Upper lobe of left lung (tissue), 6 donors: ENCODE data around the gene ABHD1. TPM values are rescaled to one million over a fixed set of nuclear protein-coding genes. Genes with fewer than 3 reads are reported as not detected.

Experiments
- ATAC-seq, 2 donors: fragments of 200-7000 bp; cut with Tn5 transposase; one replicate each; pipeline ENCODE4 v1.9.1; 2022; ENCODE audit warnings: mild to moderate bottlenecking in 2 of 2, moderate library complexity in 2 of 2; ENCODE audit not compliant: low FRiP score in 2 of 2
- DNase-seq, 2 donors: peaks; one replicate each; pipeline ENCODE4 v3.0.0-alpha.2; 2019 to 2020
- H3K27ac ChIP-seq, 4 donors: fragments of 200-600 bp; sonication (generic); one replicate each; pipeline ENCODE4 v1.5.1; 2016 to 2019
- H3K27me3 ChIP-seq, 4 donors: fragments of 200-600 bp; sonication (generic); one replicate each; pipeline ENCODE4 v1.5.1; 2017 to 2019
- H3K36me3 ChIP-seq, 4 donors: fragments of 200-600 bp; sonication (generic); one replicate each; pipeline ENCODE4 v1.5.1; 2016 to 2019
- H3K4me1 ChIP-seq, 4 donors: fragments of 200-600 bp; sonication (generic); one replicate each; pipeline ENCODE4 v1.5.1; 2018 to 2019
- H3K4me3 ChIP-seq, 4 donors: fragments of 200-600 bp; sonication (generic); one replicate each; pipeline ENCODE4 v1.5.1; 2017 to 2019; ENCODE audit warnings: mild to moderate bottlenecking in 2 of 4, moderate library complexity in 1 of 4
- H3K9me3 ChIP-seq, 4 donors: fragments of 200-600 bp; sonication (generic); one replicate each; pipeline ENCODE4 v1.5.1; 2018 to 2019
- EP300 ChIP-seq, 4 donors: sonication (generic); formaldehyde crosslinking; IDR thresholded peaks; one replicate each; pipeline ENCODE4 v1.5.1; 2017; ENCODE audit warnings: antibody characterized with exemption in 4 of 4, control low read depth in 2 of 4
- POLR2A ChIP-seq, 4 donors: fragments of 450-650 bp; IDR thresholded peaks; one replicate each; pipeline ENCODE4 v1.5.1; 2016 to 2017; ENCODE audit warnings: antibody characterized with exemption in 4 of 4, mild to moderate bottlenecking in 2 of 4
- POLR2AphosphoS5 ChIP-seq, 2 donors: sonication (generic); formaldehyde crosslinking; IDR thresholded peaks; one replicate each; pipeline ENCODE4 v1.5.1; 2017; ENCODE audit warnings: antibody characterized with exemption in 2 of 2
- WGBS, 2 donors: methylation state at CpG; one replicate each; pipeline ENCODE4 v1.1.5; 2017 to 2018; 5-methylcytosine and 5-hydroxymethylcytosine counted together
- total RNA-seq, 6 donors: library from RNA; depleted of rRNA in 4 of 6; stranded (reverse); fragments of >200 nt in 4 of 6; gene quantifications; one replicate each; pipeline versions ENCODE4 v1.1.0 to v1.2.1, GENCODE V29; 2016 to 2021
- TF ChIP-seq, protein P1 (sequence below), 6 experiments: fragments of 450-650 bp in 4 of 6; fragments of 200-600 bp in 2 of 6; sonication (generic) in 2 of 6; IDR thresholded peaks; one replicate each; pipeline ENCODE4 v1.5.1; 2016 to 2019; ENCODE audit warnings: antibody characterized with exemption in 6 of 6
- donor health status: DM: no; HTN: no; CAD: no; lungs with moderate emphysema.
- donor health status: DM: no; HTN: yes; CAD: no; lungs with severe emphysema.

The ABHD1 gene
- total RNA-seq, 6 donors from 2014 or later = 0.10 to 0.30 (median 0.11) TPM; not detected in 3

DNA sequence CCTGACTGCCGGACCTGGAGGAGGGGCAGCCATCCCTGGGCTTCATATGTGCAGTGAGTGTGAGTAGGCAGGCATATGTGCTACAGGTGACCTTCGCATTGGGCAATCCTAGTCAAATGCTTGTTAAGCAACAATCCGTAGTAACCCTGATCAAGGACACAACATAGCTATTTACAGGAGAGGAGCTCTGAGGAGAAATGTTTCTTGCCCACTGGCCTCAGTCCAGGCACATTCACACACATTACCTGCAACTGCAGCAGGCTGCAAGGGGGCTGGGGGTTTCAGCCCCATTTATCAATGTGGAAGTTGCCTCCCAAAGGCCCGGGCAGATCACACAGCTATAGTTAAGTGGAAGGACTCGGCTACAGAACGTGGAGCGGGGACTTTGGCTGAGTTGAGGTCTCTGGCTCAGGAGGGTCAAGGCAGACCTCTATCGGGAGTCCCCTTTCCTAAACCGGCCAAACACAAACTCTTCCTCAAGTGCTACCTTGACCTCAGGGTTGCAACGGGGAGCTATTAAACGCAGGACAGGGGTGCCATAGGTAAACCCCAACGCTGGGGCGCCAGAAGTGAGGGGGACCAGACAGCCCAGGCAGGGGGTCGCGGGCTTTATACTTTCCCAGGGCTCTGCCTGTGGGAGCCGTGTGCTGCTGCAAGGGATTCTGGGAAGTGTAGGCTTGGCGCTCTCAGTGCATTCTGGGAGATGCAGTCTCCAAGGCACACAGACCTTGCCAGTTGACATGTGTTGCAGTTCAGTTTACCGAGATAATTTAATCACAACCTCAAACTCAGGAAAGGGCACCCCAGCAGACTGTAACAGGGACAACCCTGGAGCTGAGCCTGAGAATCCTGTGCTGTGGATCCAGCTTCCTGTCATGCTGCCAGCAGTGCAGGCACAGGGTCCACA lies 27.6 kb upstream of the ABHD1 start:
- TF ChIP-seq, protein P1, sequence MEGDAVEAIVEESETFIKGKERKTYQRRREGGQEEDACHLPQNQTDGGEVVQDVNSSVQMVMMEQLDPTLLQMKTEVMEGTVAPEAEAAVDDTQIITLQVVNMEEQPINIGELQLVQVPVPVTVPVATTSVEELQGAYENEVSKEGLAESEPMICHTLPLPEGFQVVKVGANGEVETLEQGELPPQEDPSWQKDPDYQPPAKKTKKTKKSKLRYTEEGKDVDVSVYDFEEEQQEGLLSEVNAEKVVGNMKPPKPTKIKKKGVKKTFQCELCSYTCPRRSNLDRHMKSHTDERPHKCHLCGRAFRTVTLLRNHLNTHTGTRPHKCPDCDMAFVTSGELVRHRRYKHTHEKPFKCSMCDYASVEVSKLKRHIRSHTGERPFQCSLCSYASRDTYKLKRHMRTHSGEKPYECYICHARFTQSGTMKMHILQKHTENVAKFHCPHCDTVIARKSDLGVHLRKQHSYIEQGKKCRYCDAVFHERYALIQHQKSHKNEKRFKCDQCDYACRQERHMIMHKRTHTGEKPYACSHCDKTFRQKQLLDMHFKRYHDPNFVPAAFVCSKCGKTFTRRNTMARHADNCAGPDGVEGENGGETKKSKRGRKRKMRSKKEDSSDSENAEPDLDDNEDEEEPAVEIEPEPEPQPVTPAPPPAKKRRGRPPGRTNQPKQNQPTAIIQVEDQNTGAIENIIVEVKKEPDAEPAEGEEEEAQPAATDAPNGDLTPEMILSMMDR (IDR thresholded peaks at IDR 0.05) = no peak
- peak; percentile 78 to 88 for ATAC-seq
- Histone ChIP-seq H3K4me1 (peaks cover 7 to 15% (median 10%) of the 10 kb centered on the region in 4 donors), H3K9me3 (no peaks in the 10 kb centered on the region), H3K27me3 (no peaks in the 10 kb centered on the region), H3K27ac (peak overlapping the region in 2 of 4 donors; percentile 41 to 47), H3K4me3 (peak overlapping the region in 3 of 4 donors; percentile 30 to 49 (median 44)), H3K36me3 (no peaks in the 10 kb centered on the region)
- DNase-seq = peak; percentile 27 to 63
- WGBS, 2 donors = 37 to 41% methylated on average over 4 to 14 of the region's 18 CpGs

GRCh38 chr2:27096748-27097297 lies 26.8 kb upstream of the ABHD1 start:
- H3K4me3 ChIP-seq = no peak overlapping the region
- no peak for DNase-seq
- peak overlapping the region in 2 of 4 donors; percentile 41 to 47 for H3K27ac ChIP-seq
- 65 to 82% methylated on average over 3 of the region's 3 CpGs for WGBS, 2 donors
- peaks cover 7 to 15% (median 10%) of the 10 kb centered on the region in 4 donors for H3K4me1 ChIP-seq
- H3K9me3 ChIP-seq = no peaks in the 10 kb centered on the region
- no peaks in the 10 kb centered on the region for H3K27me3 ChIP-seq
- no peaks in the 10 kb centered on the region for H3K36me3 ChIP-seq
- TF ChIP-seq POLR2AphosphoS5 (IDR thresholded peaks at IDR 0.05) (no peak), EP300 (IDR thresholded peaks at IDR 0.05) (no peak), POLR2A (IDR thresholded peaks at IDR 0.05) (no peak)
- TF ChIP-seq, protein P1 (IDR thresholded peaks at IDR 0.05) = no peak
- peak in 1 of 2 donors; percentile 44 for ATAC-seq

DNA sequence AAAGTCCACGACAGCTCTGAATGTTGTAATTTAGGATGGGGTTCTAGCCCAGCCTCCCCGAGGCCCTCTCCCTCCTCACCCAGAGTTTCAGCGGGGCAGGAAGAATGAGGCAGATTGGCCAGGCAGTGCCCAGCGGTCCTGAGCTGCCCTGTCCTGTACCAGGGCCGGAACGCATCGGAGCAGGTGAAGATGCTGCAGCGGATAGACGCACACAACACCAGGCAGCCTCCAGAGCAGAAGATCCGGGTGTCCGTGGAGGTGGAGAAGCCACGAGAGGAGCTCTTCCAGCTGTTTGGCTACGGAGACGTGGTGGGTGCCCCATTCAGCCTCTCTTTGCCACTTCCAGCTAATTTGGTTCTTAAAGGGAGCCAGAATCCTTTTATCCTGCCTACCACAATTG lies 26.3 kb upstream of the ABHD1 start:
- peak in 1 of 2 donors; percentile 28 for DNase-seq

DNA sequence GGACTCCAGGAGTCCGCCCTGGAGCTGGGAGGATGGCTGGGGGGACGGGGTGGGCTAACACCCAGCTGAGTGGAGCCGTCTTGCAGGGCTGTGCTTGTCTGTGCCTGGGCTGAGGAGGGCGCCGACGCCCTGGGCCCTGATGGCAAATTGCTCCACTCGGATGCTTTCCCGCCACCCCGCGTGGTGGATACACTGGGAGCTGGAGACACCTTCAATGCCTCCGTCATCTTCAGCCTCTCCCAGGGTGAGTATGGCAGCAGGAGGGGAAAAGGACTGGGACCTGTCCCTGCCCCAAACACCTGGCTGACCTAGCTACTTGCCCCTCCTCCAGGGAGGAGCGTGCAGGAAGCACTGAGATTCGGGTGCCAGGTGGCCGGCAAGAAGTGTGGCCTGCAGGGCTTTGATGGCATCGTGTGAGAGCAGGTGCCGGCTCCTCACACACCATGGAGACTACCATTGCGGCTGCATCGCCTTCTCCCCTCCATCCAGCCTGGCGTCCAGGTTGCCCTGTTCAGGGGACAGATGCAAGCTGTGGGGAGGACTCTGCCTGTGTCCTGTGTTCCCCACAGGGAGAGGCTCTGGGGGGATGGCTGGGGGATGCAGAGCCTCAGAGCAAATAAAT lies 24.2 kb upstream of the ABHD1 start:
- Histone ChIP-seq H3K4me1 (peaks cover 7 to 15% (median 10%) of the 10 kb centered on the region in 4 donors), H3K36me3 (no peaks in the 10 kb centered on the region), H3K9me3 (no peaks in the 10 kb centered on the region), H3K4me3 (no peak overlapping the region), H3K27ac (no peak overlapping the region), H3K27me3 (no peaks in the 10 kb centered on the region)
- 91 to 95% methylated on average over 14 to 16 of the region's 19 CpGs for WGBS, 2 donors
- ATAC-seq (no peak), DNase-seq (peak in 1 of 2 donors; percentile 52)
- TF ChIP-seq EP300 (IDR thresholded peaks at IDR 0.05) (no peak), POLR2AphosphoS5 (IDR thresholded peaks at IDR 0.05) (no peak), POLR2A (IDR thresholded peaks at IDR 0.05) (no peak)
- TF ChIP-seq, protein P1 (IDR thresholded peaks at IDR 0.05) = no peak

More for the DNA sequence above, 26.3 kb upstream of the ABHD1 start:
- no peaks in the 10 kb centered on the region for H3K36me3 ChIP-seq
- H3K4me3 ChIP-seq = no peak overlapping the region
- TF ChIP-seq EP300 (IDR thresholded peaks at IDR 0.05) (no peak), POLR2A (IDR thresholded peaks at IDR 0.05) (no peak), POLR2AphosphoS5 (IDR thresholded peaks at IDR 0.05) (no peak)
- TF ChIP-seq, protein P1 (IDR thresholded peaks at IDR 0.05) = no peak
- 89 to 91% methylated on average over 14 of the region's 14 CpGs for WGBS, 2 donors
- ATAC-seq = no peak
- no peaks in the 10 kb centered on the region for H3K9me3 ChIP-seq
- peaks cover 7 to 15% (median 10%) of the 10 kb centered on the region in 4 donors for H3K4me1 ChIP-seq
- no peaks in the 10 kb centered on the region for H3K27me3 ChIP-seq
- H3K27ac ChIP-seq = no peak overlapping the region
